ENCODE data around the gene YOD1. TPM values are rescaled to one million over a fixed set of nuclear protein-coding genes. Genes with fewer than 3 reads are reported as not detected.

The YOD1 gene
- total and polyA plus RNA-seq, 2 of the 13 experiments (the other 11 are each of a cell fraction or from before 2014, with no cell fraction given) = 3.4 to 9.1 TPM

DNA sequence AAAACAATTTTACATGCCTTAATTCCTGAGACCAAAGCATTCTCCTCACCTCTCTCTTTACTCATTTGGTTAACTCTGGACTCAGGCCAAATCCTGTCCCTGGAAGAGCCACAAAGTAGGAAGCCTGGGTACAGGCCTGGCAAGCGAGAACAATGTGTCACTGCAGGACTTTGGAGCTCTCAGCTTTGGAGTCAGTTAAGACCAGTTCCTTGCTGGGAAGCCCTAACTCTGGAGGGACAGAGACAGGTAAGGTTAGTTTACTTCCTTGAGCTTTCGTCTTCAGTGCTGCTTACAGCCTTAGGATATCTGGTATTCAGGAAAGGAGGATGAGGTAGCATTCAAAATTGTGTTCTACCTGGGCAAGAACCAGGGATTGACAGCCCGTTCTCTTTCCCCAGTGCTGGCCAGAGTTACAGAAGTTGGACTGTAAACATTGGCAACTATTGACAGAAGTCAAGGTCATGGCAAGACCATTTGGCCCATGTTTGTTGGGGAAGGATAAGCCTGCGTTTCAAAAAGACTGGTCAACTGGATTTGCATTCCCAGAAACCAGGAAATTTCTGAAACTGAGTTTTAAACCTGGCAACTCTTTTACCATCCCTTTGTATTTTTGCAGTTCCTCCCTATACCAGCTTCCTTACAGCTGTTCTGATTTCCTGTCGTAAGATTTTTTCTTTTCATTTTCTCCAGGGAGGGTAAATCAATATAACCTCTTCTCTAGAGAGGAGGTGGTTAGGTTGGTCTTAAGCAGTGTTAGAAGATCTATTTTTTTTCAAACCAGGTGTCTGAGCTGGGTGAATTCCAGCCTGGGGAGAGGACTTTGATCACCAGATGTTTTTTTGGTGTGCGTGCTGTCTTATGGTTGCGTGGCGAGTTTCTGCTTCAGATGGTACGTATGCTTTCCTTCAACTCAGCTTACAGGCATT is 38.0 kb upstream of the YOD1 start, which contains the start of gene C4BPB (continued):
- TF ChIP-seq HOXA9 (CRISPR knock-in tag; IDR thresholded peaks at IDR 0.05; ENCODE audit: borderline replicate concordance) (no peak), CBFB (CRISPR knock-in tag; IDR thresholded peaks at IDR 0.05) (no peak; the same call in 1 of the 2 replicates), JUNB (CRISPR knock-in tag; IDR thresholded peaks at IDR 0.05; ENCODE audit: borderline replicate concordance) (no peak; the same call in 1 of the 2 replicates), MBD4 (IDR thresholded peaks at IDR 0.05; ENCODE audit: borderline replicate concordance, low read length) (no peak), MAFF (IDR thresholded peaks at IDR 0.05; ENCODE audit: low read depth, low read length) (no peak), KLF9 (CRISPR knock-in tag; IDR thresholded peaks at IDR 0.05; ENCODE audit: low read depth) (0 out of 2 replicates have a peak, but pooled peaks have one; percentile 35), ZBTB8A (CRISPR knock-in tag; IDR thresholded peaks at IDR 0.05; ENCODE audit: borderline replicate concordance, low read depth) (peak; percentile 25; the same call in 1 of the 2 replicates), ARID5B (CRISPR knock-in tag; IDR thresholded peaks at IDR 0.05) (peak; percentile 92), KLF6 (CRISPR knock-in tag; IDR thresholded peaks at IDR 0.05) (peak; percentile 58; the same call in 1 of the 2 replicates), AKAP8 (CRISPR knock-in tag; IDR thresholded peaks at IDR 0.05) (no peak), ZNF782 (CRISPR knock-in tag; IDR thresholded peaks at IDR 0.05; ENCODE audit: borderline replicate concordance) (no peak)
- TF ChIP-seq, protein P1, sequence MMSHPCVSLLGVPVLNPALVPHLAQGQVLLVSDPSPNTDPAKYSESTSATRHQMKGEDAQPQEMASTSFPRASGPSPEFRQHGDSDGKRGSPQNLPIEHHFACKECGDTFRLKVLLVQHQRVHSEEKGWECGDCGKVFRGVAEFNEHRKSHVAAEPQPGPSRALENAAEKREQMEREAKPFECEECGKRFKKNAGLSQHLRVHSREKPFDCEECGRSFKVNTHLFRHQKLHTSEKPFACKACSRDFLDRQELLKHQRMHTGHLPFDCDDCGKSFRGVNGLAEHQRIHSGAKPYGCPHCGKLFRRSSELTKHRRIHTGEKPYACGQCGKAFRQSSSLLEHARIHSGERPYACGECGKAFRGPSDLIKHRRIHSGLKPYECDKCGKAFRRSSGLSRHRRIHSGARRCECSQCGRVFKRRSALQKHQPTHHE (CRISPR knock-in tag; IDR thresholded peaks at IDR 0.05; ENCODE audit: borderline replicate concordance) = no peak
- TF ChIP-seq, protein P2, sequence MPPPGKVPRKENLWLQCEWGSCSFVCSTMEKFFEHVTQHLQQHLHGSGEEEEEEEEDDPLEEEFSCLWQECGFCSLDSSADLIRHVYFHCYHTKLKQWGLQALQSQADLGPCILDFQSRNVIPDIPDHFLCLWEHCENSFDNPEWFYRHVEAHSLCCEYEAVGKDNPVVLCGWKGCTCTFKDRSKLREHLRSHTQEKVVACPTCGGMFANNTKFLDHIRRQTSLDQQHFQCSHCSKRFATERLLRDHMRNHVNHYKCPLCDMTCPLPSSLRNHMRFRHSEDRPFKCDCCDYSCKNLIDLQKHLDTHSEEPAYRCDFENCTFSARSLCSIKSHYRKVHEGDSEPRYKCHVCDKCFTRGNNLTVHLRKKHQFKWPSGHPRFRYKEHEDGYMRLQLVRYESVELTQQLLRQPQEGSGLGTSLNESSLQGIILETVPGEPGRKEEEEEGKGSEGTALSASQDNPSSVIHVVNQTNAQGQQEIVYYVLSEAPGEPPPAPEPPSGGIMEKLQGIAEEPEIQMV (CRISPR knock-in tag; IDR thresholded peaks at IDR 0.05; ENCODE audit: low read depth) = 0 out of 2 replicates have a peak, but pooled peaks have one; percentile 26
- TF ChIP-seq, protein P3, sequence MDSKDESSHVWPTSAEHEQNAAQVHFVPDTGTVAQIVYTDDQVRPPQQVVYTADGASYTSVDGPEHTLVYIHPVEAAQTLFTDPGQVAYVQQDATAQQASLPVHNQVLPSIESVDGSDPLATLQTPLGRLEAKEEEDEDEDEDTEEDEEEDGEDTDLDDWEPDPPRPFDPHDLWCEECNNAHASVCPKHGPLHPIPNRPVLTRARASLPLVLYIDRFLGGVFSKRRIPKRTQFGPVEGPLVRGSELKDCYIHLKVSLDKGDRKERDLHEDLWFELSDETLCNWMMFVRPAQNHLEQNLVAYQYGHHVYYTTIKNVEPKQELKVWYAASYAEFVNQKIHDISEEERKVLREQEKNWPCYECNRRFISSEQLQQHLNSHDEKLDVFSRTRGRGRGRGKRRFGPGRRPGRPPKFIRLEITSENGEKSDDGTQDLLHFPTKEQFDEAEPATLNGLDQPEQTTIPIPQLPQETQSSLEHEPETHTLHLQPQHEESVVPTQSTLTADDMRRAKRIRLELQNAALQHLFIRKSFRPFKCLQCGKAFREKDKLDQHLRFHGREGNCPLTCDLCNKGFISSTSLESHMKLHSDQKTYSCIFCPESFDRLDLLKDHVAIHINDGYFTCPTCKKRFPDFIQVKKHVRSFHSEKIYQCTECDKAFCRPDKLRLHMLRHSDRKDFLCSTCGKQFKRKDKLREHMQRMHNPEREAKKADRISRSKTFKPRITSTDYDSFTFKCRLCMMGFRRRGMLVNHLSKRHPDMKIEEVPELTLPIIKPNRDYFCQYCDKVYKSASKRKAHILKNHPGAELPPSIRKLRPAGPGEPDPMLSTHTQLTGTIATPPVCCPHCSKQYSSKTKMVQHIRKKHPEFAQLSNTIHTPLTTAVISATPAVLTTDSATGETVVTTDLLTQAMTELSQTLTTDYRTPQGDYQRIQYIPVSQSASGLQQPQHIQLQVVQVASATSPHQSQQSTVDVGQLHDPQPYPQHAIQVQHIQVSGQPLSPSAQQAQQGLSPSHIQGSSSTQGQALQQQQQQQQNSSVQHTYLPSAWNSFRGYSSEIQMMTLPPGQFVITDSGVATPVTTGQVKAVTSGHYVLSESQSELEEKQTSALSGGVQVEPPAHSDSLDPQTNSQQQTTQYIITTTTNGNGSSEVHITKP (CRISPR knock-in tag; IDR thresholded peaks at IDR 0.05; ENCODE audit: low read depth) = peak; percentile 75; the same call in 1 of the 2 replicates
